HepG2 (cell line): ENCODE results near the gene SMIM13. TPM values are rescaled to one million over a fixed set of nuclear protein-coding genes. Genes with fewer than 3 reads are reported as not detected.

ENCODE experiments used
- ATF4 ChIP-seq, 2 experiments: fragments of 450-650 bp in 1 of 2; sonication (generic) in 1 of 2; formaldehyde crosslinking; IDR thresholded peaks; 2 replicates each; pipeline versions ENCODE4 v1.5.0 to v1.8.0; 2020 to 2022; ENCODE audit warnings: mild to moderate bottlenecking in 1 of 2, missing genetic modification reagents in 1 of 2
- ATF7 ChIP-seq, 2 experiments: fragments of 450-650 bp in 1 of 2; sonication (generic) in 1 of 2; formaldehyde crosslinking in 1 of 2; IDR thresholded peaks; 2 replicates each; pipeline versions ENCODE4 v1.4.0 to v1.6.1; 2016 to 2020; ENCODE audit warnings: antibody characterized with exemption in 1 of 2, mild to moderate bottlenecking in 1 of 2, missing genetic modification reagents in 1 of 2
- CEBPB ChIP-seq: IDR thresholded peaks from 2 replicates; pipeline ENCODE4 v1.6.1; 2011; ENCODE audit warnings: low read depth, low read length, improper control_type of control experiment, borderline replicate concordance
- CSRNP1 ChIP-seq: sonication (generic); formaldehyde crosslinking; IDR thresholded peaks from 2 replicates; pipeline ENCODE4 v1.8.1; 2023; ENCODE audit warnings: mild to moderate bottlenecking, missing genetic modification reagents
- FOXK1 ChIP-seq: sonication (generic); formaldehyde crosslinking; IDR thresholded peaks from 2 replicates; pipeline ENCODE4 v1.4.0; 2020; ENCODE audit warnings: low read depth, missing genetic modification reagents, borderline replicate concordance
- HCFC1 ChIP-seq: fragments of 150-350 bp; IDR thresholded peaks from 2 replicates; pipeline ENCODE4 v1.6.1; 2014; ENCODE audit warnings: low read depth, low read length
- HMGXB3 ChIP-seq: sonication (generic); formaldehyde crosslinking; IDR thresholded peaks from 2 replicates; pipeline ENCODE4 v1.4.0; 2020; ENCODE audit warnings: missing genetic modification reagents, borderline replicate concordance
- KLF11 ChIP-seq: IDR thresholded peaks from 2 replicates; pipeline ENCODE4 v1.6.1; 2016; ENCODE audit warnings: missing compliant biosample characterization
- NCOA2 ChIP-seq: sonication (generic); formaldehyde crosslinking; IDR thresholded peaks from 2 replicates; pipeline ENCODE4 v1.8.0; 2022; ENCODE audit warnings: inconsistent platforms
- SUZ12 ChIP-seq: fragments of 150-350 bp; IDR thresholded peaks from 2 replicates; pipeline ENCODE4 v1.6.1; 2014; ENCODE audit warnings: low read depth, low read length
- TEAD3 ChIP-seq: optimal IDR thresholded peaks from 2 replicates; pipeline ENCODE3; 2016; ENCODE audit warnings: borderline replicate concordance
- TFDP2 ChIP-seq: sonication (generic); formaldehyde crosslinking; IDR thresholded peaks from 2 replicates; pipeline ENCODE4 v1.4.0; 2020; ENCODE audit warnings: missing genetic modification reagents
- ZIK1 ChIP-seq: sonication (generic); formaldehyde crosslinking; IDR thresholded peaks from 2 replicates; pipeline ENCODE4 v1.5.0; 2020; ENCODE audit warnings: mild to moderate bottlenecking, low read depth, missing genetic modification reagents, borderline replicate concordance
- ZNF329 ChIP-seq: sonication (generic); formaldehyde crosslinking; IDR thresholded peaks from 2 replicates; pipeline ENCODE4 v1.9.0; 2021; ENCODE audit warnings: low read depth, mild to moderate bottlenecking, missing genetic modification reagents
- ZNF343 ChIP-seq: sonication (generic); formaldehyde crosslinking; IDR thresholded peaks from 2 replicates; pipeline ENCODE4 v1.4.0; 2020; ENCODE audit warnings: mild to moderate bottlenecking, missing genetic modification reagents
- ZNF569 ChIP-seq: sonication (generic); formaldehyde crosslinking; IDR thresholded peaks from 2 replicates; pipeline ENCODE4 v1.5.0; 2020; ENCODE audit warnings: mild to moderate bottlenecking, missing genetic modification reagents, moderate library complexity, borderline replicate concordance
- ZNF639 ChIP-seq: conservative IDR thresholded peaks from 2 replicates; pipeline ENCODE4 v1.6.1; 2018; ENCODE audit warnings: missing genetic modification reagents
- ZNF703 ChIP-seq: sonication (generic); formaldehyde crosslinking; IDR thresholded peaks from 2 replicates; pipeline ENCODE4 v1.5.1; 2020; ENCODE audit warnings: missing genetic modification reagents, mild to moderate bottlenecking, moderate library complexity, borderline replicate concordance
- ZNF816 ChIP-seq: sonication (generic); formaldehyde crosslinking; IDR thresholded peaks from 2 replicates; pipeline ENCODE4 v1.8.0; 2022; ENCODE audit warnings: missing genetic modification reagents, mild to moderate bottlenecking, borderline replicate concordance
- polyA plus RNA-seq, 8 experiments: library from polyadenylated mRNA; depleted of rRNA in 3 of 8; stranded (reverse) in 7 of 8; unstranded in 1 of 8; fragments of >200 nt; fragmentation: Illumina TruSeq in 4 of 8; extraction: Trizol in 4 of 8; gene quantifications; 2 replicates each; pipeline versions ENCODE4 v1.2.1 to v1.2.3, GENCODE V29; 2011 to 2016; ENCODE audit warnings: low read depth in 4 of 8, missing spikeins in 1 of 8, mixed read lengths in 1 of 8; ENCODE audit not compliant: insufficient read depth in 1 of 8
- total RNA-seq, 5 experiments: library from RNA; depleted of rRNA; stranded (reverse); fragments of >200 nt; fragmentation: Illumina TruSeq; extraction: Trizol; gene quantifications; 2 replicates each; pipeline ENCODE4 v1.2.3, GENCODE V29; 2016; ENCODE audit warnings: low read depth in 1 of 5

SMIM13 gene
- total and polyA plus RNA-seq, 2 of the 13 experiments (the other 11 are each of a cell fraction or from before 2014, with no cell fraction given), result 2.7 to 10.2 TPM

GRCh38 chr6:11043961-11044711 is 49.5 kb upstream of the SMIM13 start, which contains the start of gene ELOVL2 (continued):
- TF ChIP-seq NCOA2 (CRISPR knock-in tag), result no peak; the same call in 1 of the 2 replicates
- no peak for TF ChIP-seq SUZ12
- TF ChIP-seq ZNF703 (CRISPR knock-in tag), result no peak
- no peak for TF ChIP-seq ZNF343 (CRISPR knock-in tag)
- no peak for TF ChIP-seq TEAD3 (CRISPR knock-in tag)
- no peak for TF ChIP-seq ZNF816
- no peak for TF ChIP-seq ZNF569 (CRISPR knock-in tag)
- TF ChIP-seq TFDP2 (CRISPR knock-in tag), result no peak; the same call in 1 of the 2 replicates
- TF ChIP-seq ZNF639 (CRISPR knock-in tag), result 0 out of 2 replicates have a peak, but pooled peaks have one; percentile 64
- TF ChIP-seq ZIK1 (CRISPR knock-in tag), result peak; percentile 90; the same call in 1 of the 2 replicates
- TF ChIP-seq HCFC1, result peak; percentile 30; the same call in 1 of the 2 replicates
- no peak for TF ChIP-seq FOXK1 (CRISPR knock-in tag)
- no peak for TF ChIP-seq KLF11 (CRISPR knock-in tag)
- no peak for TF ChIP-seq ATF4 (CRISPR knock-in tag; IDR thresholded peaks at IDR 0.05)
- TF ChIP-seq ATF7 (IDR thresholded peaks at IDR 0.05), result no peak
- TF ChIP-seq ATF7 (CRISPR knock-in tag; IDR thresholded peaks at IDR 0.05), result no peak
- peak; percentile 81 for TF ChIP-seq ZNF329 (CRISPR knock-in tag)
- no peak; the same call in 1 of the 2 replicates for TF ChIP-seq CSRNP1 (CRISPR knock-in tag)
- no peak for TF ChIP-seq HMGXB3 (CRISPR knock-in tag)
- no peak for TF ChIP-seq CEBPB
